HG02981 (cell line): ENCODE results near the gene ST6GALNAC6.
"Not testable (repeated sequence)": the region's sequence is repeated elsewhere in the genome, so short reads cannot be mapped to it uniquely, and the experiment has no call there.

Experiments used
- ATAC-seq: cut with Tn5 transposase; IDR thresholded peaks from one replicate; pipeline ENCODE4 v1.9.1; 2021; ENCODE audit warnings: mild to moderate bottlenecking, moderate library complexity; ENCODE audit not compliant: unreplicated experiment

ST6GALNAC6 gene

DNA sequence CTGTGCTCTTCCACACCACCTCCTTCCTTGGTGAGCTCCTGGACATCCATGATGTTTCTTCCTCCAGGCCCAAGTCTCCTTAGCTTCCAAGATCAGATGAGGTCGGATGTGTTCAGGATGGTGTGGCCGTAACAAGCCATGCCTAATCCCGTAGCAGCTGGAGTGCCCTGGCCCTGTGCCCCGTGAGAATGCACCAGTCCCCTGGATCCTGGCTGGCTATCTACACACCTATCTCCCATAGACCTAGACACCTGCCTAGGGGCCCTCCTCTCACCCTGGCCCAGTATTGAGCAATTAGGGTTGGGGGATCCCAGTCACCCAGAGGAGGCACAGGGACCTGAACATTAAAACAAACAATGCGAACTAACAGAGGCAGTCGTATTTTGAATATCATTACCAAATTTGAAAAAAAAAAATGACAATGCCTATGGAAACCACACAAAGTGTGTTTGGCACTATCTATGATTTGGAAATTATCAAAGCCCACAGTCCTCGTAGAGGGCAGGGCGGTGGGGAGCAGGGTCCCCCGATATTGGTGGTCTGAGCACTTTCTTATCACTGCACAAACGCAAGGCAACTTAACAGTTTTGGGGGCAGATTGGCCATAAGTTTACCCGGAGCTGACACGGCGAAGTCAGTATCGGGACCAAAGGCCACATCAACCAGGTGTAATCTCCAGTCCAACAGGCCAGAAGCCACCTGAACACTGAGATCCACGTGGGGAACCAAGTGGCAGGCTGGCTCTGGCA is 58.1 kb downstream of the ST6GALNAC6 start:
- no peak for ATAC-seq

DNA sequence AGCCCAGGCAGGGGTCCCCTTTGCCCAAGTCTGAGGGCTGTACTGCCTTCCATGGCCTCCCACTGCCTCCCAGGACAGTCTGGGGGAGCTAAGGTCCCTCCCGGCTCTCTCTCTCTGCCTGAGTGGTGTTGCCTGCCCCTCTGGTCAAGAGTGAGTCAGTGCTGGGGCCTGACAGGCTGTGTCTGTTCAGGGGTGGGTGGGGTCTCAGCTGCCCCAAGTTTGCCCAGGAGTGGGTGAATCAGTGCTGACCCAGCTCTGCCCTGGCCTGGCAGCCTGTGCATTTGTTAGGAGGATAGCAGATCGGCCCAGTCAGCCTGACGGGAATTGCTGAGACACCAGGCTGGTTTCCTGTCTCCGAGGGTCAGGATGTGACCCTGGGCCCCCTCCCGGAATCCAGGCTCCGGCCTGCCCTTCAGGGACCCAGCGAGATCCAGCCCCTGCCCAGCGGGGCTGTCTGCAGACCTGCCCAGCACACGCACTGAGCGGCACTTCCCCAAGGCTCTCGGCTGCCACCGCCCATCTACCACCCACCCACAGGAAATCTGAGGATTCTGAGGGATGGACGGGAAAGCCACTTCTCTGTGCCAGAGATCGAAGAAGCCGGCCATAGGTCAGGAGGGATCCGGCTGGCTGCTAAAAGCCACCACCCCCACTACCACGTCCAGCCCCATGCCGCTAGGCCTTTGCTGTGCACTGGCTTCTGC is 60.9 kb downstream of the ST6GALNAC6 start:
- no peak for ATAC-seq

DNA sequence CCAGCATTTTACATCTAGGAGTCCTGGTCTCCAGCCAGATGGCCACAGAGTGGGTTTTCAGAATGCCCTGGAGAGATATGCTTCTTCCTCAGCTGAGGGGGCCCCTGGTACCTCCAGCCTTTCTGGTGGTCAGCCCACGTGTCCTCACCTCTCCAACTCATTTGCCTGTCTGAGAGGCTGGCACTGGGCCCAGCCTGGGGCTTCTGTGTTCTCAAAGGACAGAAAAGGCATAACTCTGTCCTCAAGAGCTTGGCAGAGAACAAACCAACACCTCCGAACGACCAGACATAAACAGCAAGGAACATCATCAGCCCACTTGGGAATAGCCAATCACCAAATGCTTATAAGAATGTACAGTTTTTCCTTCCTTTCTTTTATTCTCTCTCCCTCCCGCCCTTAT is 62.1 kb downstream of the ST6GALNAC6 start:
- ATAC-seq: no peak

DNA sequence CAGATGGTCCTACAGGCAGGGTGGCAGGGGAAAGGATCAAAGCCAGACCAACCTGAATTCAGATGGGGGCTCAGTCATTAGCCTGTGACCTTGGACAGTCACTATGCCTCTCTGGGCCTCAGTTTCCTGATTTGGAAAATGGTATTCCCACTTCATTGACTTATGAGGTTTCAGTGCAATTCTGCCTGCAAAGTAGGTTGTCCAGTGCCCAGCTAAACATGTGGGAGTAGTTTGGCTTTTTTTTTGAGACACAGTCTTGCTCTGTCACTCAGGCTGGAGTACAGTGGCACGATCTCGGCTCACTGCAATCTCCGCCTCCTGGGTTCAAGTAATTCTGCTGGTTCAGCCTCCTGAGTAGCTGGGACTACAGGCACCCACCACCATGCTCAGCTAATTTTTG is 62.8 kb downstream of the ST6GALNAC6 start:
- not testable (repeated sequence) for ATAC-seq

DNA sequence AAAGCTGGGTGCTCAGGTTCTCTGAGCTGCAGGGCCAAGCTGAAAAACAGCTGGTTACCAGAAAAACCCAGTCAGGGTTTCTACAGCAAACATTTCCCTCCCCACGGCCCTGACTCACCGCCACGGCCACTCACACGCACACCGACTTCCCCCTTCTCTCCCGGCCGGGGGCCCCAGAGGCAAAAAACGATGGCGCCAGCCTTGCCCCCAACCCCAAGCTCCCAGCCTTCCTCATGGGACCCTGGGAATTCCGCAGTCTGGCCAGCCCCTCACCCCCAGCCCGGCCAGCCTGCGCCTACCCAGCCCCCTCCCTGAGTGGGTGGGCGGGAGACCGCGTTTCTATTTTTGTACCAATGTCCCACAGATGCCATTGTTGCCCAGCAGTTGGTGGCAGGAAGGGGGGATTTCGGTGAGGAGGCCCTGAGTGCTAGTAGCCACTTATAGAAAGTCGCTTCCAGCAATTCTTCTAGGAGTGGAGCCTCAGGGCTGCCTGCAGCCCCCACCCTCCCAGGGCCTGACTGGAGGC is 63.3 kb downstream of the ST6GALNAC6 start:
- no peak for ATAC-seq
